DMS153 treated with DMSO at 0.1 percent for 48 hours (cell line): ENCODE data around the gene ARHGEF10L.
A peak's percentile ranks its signal among the peaks of the same experiment; 100 is the strongest.

ENCODE experiments used
- DNase-seq: peaks from one replicate; lab custom pipeline; 2025; ENCODE audit not compliant: unreplicated experiment; lab: John Stamatoyannopoulos, UW

Gene ARHGEF10L

GRCh38 chr1:17653728-17654351 lies 114.3 kb downstream of the ARHGEF10L start:
- peak; percentile 14 for DNase-seq

- no peak for DNase-seq
Observed at GRCh38 chr1:17654519-17654918, 115.0 kb downstream of the ARHGEF10L start.

- DNase-seq, result no peak
Observed at GRCh38 chr1:17655169-17655568, 115.7 kb downstream of the ARHGEF10L start.

- no peak for DNase-seq
Observed at GRCh38 chr1:17655922-17656321, 116.4 kb downstream of the ARHGEF10L start.

GRCh38 chr1:17657436-17657835 lies 117.9 kb downstream of the ARHGEF10L start:
- DNase-seq, result no peak

- DNase-seq, result no peak
Observed at GRCh38 chr1:17658837-17659236, 119.3 kb downstream of the ARHGEF10L start.

- peak; percentile 28 for DNase-seq
Observed at GRCh38 chr1:17661546-17662157, 122.2 kb downstream of the ARHGEF10L start.

- no peak for DNase-seq
Observed at GRCh38 chr1:17662296-17662695, 122.8 kb downstream of the ARHGEF10L start.

GRCh38 chr1:17662786-17663185 lies 123.3 kb downstream of the ARHGEF10L start:
- DNase-seq, result no peak

- no peak for DNase-seq
Observed at GRCh38 chr1:17663646-17664045, 124.1 kb downstream of the ARHGEF10L start.

- no peak for DNase-seq
Observed at GRCh38 chr1:17664322-17664721, 124.8 kb downstream of the ARHGEF10L start.

- no peak for DNase-seq
Observed at GRCh38 chr1:17665054-17665453, 125.6 kb downstream of the ARHGEF10L start.

- peak; percentile 23 for DNase-seq
Observed at GRCh38 chr1:17665950-17666720, 126.6 kb downstream of the ARHGEF10L start.

- no peak for DNase-seq
Observed at GRCh38 chr1:17667641-17668040, 128.1 kb downstream of the ARHGEF10L start.

GRCh38 chr1:17668195-17668594 lies 128.7 kb downstream of the ARHGEF10L start:
- no peak for DNase-seq

- no peak for DNase-seq
Observed at GRCh38 chr1:17668624-17669175, 129.2 kb downstream of the ARHGEF10L start.

GRCh38 chr1:17669305-17669704 lies 129.8 kb downstream of the ARHGEF10L start:
- no peak for DNase-seq

GRCh38 chr1:17669866-17670451 lies 130.5 kb downstream of the ARHGEF10L start:
- DNase-seq, result no peak

GRCh38 chr1:17670587-17671313 lies 131.3 kb downstream of the ARHGEF10L start:
- no peak for DNase-seq

- DNase-seq, result no peak
Observed at GRCh38 chr1:17671314-17671705, 131.8 kb downstream of the ARHGEF10L start.

- DNase-seq, result no peak
Observed at GRCh38 chr1:17671741-17672140, 132.2 kb downstream of the ARHGEF10L start.
